Measurements from ENCODE around the gene RNF215.

RNF215 gene

DNA sequence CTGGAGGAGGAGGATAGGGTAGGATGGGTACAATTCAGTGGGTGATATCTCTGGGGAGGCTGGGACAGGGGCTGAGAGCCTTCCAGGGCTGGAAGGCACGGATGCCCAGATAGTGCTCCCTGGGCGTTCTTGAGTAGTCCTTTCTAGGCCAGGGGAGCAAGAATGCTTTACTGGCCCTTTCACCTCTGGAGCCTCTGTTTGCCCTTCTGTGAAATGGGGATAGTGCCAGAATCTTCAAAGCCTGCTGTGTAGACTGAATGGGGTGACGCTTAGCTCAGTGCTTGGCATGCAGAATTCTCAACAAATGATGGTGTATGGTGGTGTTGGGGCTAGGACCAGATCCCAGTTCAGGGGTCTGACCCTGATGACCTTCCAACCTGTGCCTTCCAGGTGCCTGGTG is 46.0 kb upstream of the RNF215 start:
- no peaks in the 10 kb centered on the region for H3K27me3 ChIP-seq
- H3K4me3 ChIP-seq = no peak overlapping the region
- H3K27ac ChIP-seq = no peak overlapping the region
- H3K36me3 ChIP-seq = no peaks in the 10 kb centered on the region
- no peaks in the 10 kb centered on the region for H3K9me3 ChIP-seq
- TF ChIP-seq, protein P1, sequence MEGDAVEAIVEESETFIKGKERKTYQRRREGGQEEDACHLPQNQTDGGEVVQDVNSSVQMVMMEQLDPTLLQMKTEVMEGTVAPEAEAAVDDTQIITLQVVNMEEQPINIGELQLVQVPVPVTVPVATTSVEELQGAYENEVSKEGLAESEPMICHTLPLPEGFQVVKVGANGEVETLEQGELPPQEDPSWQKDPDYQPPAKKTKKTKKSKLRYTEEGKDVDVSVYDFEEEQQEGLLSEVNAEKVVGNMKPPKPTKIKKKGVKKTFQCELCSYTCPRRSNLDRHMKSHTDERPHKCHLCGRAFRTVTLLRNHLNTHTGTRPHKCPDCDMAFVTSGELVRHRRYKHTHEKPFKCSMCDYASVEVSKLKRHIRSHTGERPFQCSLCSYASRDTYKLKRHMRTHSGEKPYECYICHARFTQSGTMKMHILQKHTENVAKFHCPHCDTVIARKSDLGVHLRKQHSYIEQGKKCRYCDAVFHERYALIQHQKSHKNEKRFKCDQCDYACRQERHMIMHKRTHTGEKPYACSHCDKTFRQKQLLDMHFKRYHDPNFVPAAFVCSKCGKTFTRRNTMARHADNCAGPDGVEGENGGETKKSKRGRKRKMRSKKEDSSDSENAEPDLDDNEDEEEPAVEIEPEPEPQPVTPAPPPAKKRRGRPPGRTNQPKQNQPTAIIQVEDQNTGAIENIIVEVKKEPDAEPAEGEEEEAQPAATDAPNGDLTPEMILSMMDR (IDR thresholded peaks at IDR 0.05) = no peak
- no peak for DNase-seq
- intact Hi-C loops (cut with DNase I; ENCODE audit: low total_unique reads) = no loop called here
- H3K4me1 ChIP-seq = no peaks in the 10 kb centered on the region

GRCh38 chr22:30432520-30432919 is 45.3 kb upstream of the RNF215 start:
- no peak overlapping the region for H3K27ac ChIP-seq
- H3K27me3 ChIP-seq = no peaks in the 10 kb centered on the region
- no peaks in the 10 kb centered on the region for H3K36me3 ChIP-seq
- DNase-seq = no peak
- H3K4me1 ChIP-seq = no peaks in the 10 kb centered on the region
- no peak overlapping the region for H3K4me3 ChIP-seq
- intact Hi-C loops (cut with DNase I; ENCODE audit: low total_unique reads) = no loop called here
- no peaks in the 10 kb centered on the region for H3K9me3 ChIP-seq
- TF ChIP-seq, protein P1 (IDR thresholded peaks at IDR 0.05) = no peak

- DNase-seq = no peak
- intact Hi-C loops (cut with DNase I; ENCODE audit: low total_unique reads) = no loop called here
- no peak overlapping the region for H3K4me3 ChIP-seq
- no peaks in the 10 kb centered on the region for H3K27me3 ChIP-seq
- no peak overlapping the region for H3K27ac ChIP-seq
- no peaks in the 10 kb centered on the region for H3K9me3 ChIP-seq
- TF ChIP-seq, protein P1 (IDR thresholded peaks at IDR 0.05) = no peak
- no peaks in the 10 kb centered on the region for H3K36me3 ChIP-seq
- no peaks in the 10 kb centered on the region for H3K4me1 ChIP-seq
These were observed 44.9 kb upstream of the RNF215 start for GRCh38 chr22:30432096-30432495.

DNA sequence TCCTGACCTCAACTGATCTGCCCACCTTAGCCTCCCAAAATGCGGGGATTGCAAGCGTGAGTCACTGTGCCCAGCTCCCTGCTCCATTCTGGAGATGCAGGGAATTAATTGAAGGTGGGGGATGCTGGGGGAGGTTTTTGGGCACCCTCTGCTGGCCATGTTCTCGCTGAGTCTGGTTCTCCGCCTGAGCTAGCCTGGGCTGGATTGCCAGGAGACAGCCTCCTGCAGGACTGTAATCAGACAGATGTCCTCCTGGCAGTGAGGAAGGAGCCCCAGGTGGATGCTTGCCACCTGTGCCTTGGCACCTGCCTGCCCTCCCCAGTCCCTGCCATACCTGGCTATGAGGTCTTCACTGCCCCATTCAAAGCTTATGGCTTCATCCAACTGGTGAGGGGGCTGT is 43.7 kb upstream of the RNF215 start:
- Histone ChIP-seq H3K4me3 (no peak overlapping the region), H3K9me3 (no peaks in the 10 kb centered on the region), H3K27me3 (no peaks in the 10 kb centered on the region), H3K36me3 (no peaks in the 10 kb centered on the region), H3K4me1 (peaks cover 0 to 10% (median 8%) of the 10 kb centered on the region in 4 donors), H3K27ac (no peak overlapping the region)
- intact Hi-C loops (cut with DNase I; ENCODE audit: low total_unique reads) = no loop called here
- TF ChIP-seq, protein P1 (IDR thresholded peaks at IDR 0.05) = no peak
- DNase-seq = no peak

- Histone ChIP-seq H3K27me3 (no peaks in the 10 kb centered on the region), H3K4me1 (peaks cover 0 to 21% (median 17%) of the 10 kb centered on the region in 4 donors), H3K9me3 (no peaks in the 10 kb centered on the region), H3K27ac (no peak overlapping the region), H3K36me3 (no peaks in the 10 kb centered on the region), H3K4me3 (no peak overlapping the region)
- intact Hi-C loops (cut with DNase I; ENCODE audit: low total_unique reads) = no loop called here
- no peak for DNase-seq
- TF ChIP-seq, protein P1 (IDR thresholded peaks at IDR 0.05) = no peak
These were observed 42.7 kb upstream of the RNF215 start for GRCh38 chr22:30429887-30430286.

- no peaks in the 10 kb centered on the region for H3K36me3 ChIP-seq
- H3K4me1 ChIP-seq = peaks cover 0 to 30% (median 25%) of the 10 kb centered on the region in 4 donors
- H3K9me3 ChIP-seq = no peaks in the 10 kb centered on the region
- H3K4me3 ChIP-seq = no peak overlapping the region
- H3K27me3 ChIP-seq = no peaks in the 10 kb centered on the region
- H3K27ac ChIP-seq = no peak overlapping the region
- intact Hi-C loops (cut with DNase I; ENCODE audit: low total_unique reads) = no loop called here
- TF ChIP-seq, protein P1 (IDR thresholded peaks at IDR 0.05) = no peak
- no peak for DNase-seq
These were observed 40.7 kb upstream of the RNF215 start for GRCh38 chr22:30427871-30428270.
